ENCODE measurements around the gene SH3PXD2A. TPM values are rescaled to one million over a fixed set of nuclear protein-coding genes. Genes with fewer than 3 reads are reported as not detected.

The SH3PXD2A gene
- total and polyA plus RNA-seq, 9 of the 15 experiments (the other 6 are each of a cell fraction or from before 2014, with no cell fraction given) = 0.41 to 9.3 (median 2.5) TPM

- TF ChIP-seq POLR2AphosphoS5 (IDR thresholded peaks at IDR 0.05; ENCODE audit: control insufficient read depth, insufficient read depth, low read depth, low read length) (peak; percentile 97), ZNF589 (CRISPR knock-in tag; IDR thresholded peaks at IDR 0.05; ENCODE audit: low read depth) (peak; percentile 84; the same call in 1 of the 2 replicates), HDAC8 (tag; IDR thresholded peaks at IDR 0.05) (no peak), IRF2 (CRISPR knock-in tag; IDR thresholded peaks at IDR 0.05) (no peak), CGGBP1 (CRISPR knock-in tag; IDR thresholded peaks at IDR 0.05) (no peak), ARID2 (IDR thresholded peaks at IDR 0.05) (no peak), ZNF586 (CRISPR knock-in tag; conservative IDR thresholded peaks at IDR 0.05) (no peak), BDP1 (IDR thresholded peaks at IDR 0.05; ENCODE audit: insufficient read depth, insufficient read length) (no peak), ZNF384 (IDR thresholded peaks at IDR 0.05; ENCODE audit: low read depth, low read length) (no peak), KLF1 (tag; IDR thresholded peaks at IDR 0.05) (no peak), CHD4 (IDR thresholded peaks at IDR 0.05; ENCODE audit: insufficient read depth, insufficient replicate concordance, low read depth, low read length, poor library complexity, severe bottlenecking) (no peak), POLR3A (IDR thresholded peaks at IDR 0.05; ENCODE audit: borderline replicate concordance, extremely low read depth, insufficient read depth, insufficient read length) (no peak), NFIC (IDR thresholded peaks at IDR 0.05) (peak; percentile 99), ZNF41 (CRISPR knock-in tag; conservative IDR thresholded peaks at IDR 0.05) (no peak), ZFP36 (IDR thresholded peaks at IDR 0.05; ENCODE audit: low read depth, low read length, partially characterized antibody) (no peak), ZNF507 (tag; conservative IDR thresholded peaks at IDR 0.05) (no peak), BRD9 (IDR thresholded peaks at IDR 0.05; ENCODE audit: low read depth, partially characterized antibody) (no peak), PHF21A (IDR thresholded peaks at IDR 0.05; ENCODE audit: borderline replicate concordance, low read depth) (no peak), ZNF282 (CRISPR knock-in tag; IDR thresholded peaks at IDR 0.05) (no peak), CHCHD3 (CRISPR knock-in tag; IDR thresholded peaks at IDR 0.05) (no peak), LEF1 (IDR thresholded peaks at IDR 0.05) (peak; percentile 53), TAF9B (IDR thresholded peaks at IDR 0.05; ENCODE audit: partially characterized antibody) (no peak), PURB (CRISPR knock-in tag; IDR thresholded peaks at IDR 0.05; ENCODE audit: low read depth) (no peak), FOXM1 (IDR thresholded peaks at IDR 0.05; ENCODE audit: low read depth) (peak; percentile 81), FOXM1 (CRISPR knock-in tag; IDR thresholded peaks at IDR 0.05; ENCODE audit: low read depth) (no peak), ZSCAN29 (IDR thresholded peaks at IDR 0.05) (no peak), ZNF146 (CRISPR knock-in tag; IDR thresholded peaks at IDR 0.05; ENCODE audit: unreplicated experiment) (no peak), CSDE1 (IDR thresholded peaks at IDR 0.05) (no peak), FIP1L1 (IDR thresholded peaks at IDR 0.05; ENCODE audit: low read depth, low read length, poor library complexity, severe bottlenecking) (no peak), TRIM25 (IDR thresholded peaks at IDR 0.05; ENCODE audit: borderline replicate concordance) (no peak)
Measured at GRCh38 chr10:103618575-103619423, 236.6 kb downstream of the SH3PXD2A start (continued).

Data from K562 (cell line).